Measurements from ENCODE around the gene SLC12A9. TPM values are rescaled to one million over a fixed set of nuclear protein-coding genes. Genes with fewer than 3 reads are reported as not detected.
"Not testable (repeated sequence)": the region's sequence is repeated elsewhere in the genome, so short reads cannot be mapped to it uniquely, and the experiment has no call there.

The SLC12A9 gene
- total RNA-seq, 1 donor from 2014 or later, result 13.8 TPM

- no peak for DNase-seq (ENCODE audit: low read depth)
Measured at GRCh38 chr7:100895956-100896731, 43.6 kb downstream of the SLC12A9 start.

GRCh38 chr7:100896732-100897608 lies 44.5 kb downstream of the SLC12A9 start:
- DNase-seq (ENCODE audit: low read depth), result no peak

GRCh38 chr7:100897772-100898454 lies 45.4 kb downstream of the SLC12A9 start:
- no peak for DNase-seq (ENCODE audit: low read depth)

GRCh38 chr7:100899432-100899831 lies 46.9 kb downstream of the SLC12A9 start:
- no peak for DNase-seq (ENCODE audit: low read depth)

- no peak for DNase-seq (ENCODE audit: low read depth)
Measured at GRCh38 chr7:100900978-100901377, 48.5 kb downstream of the SLC12A9 start.

GRCh38 chr7:100901921-100902332 lies 49.4 kb downstream of the SLC12A9 start:
- no peak for DNase-seq (ENCODE audit: low read depth)

GRCh38 chr7:100902638-100903037 lies 50.1 kb downstream of the SLC12A9 start:
- DNase-seq (ENCODE audit: low read depth), result no peak

- DNase-seq (ENCODE audit: low read depth), result no peak
Measured at GRCh38 chr7:100908512-100908911, 56.0 kb downstream of the SLC12A9 start.

GRCh38 chr7:100910443-100910842 lies 57.9 kb downstream of the SLC12A9 start:
- DNase-seq (ENCODE audit: low read depth), result not testable (repeated sequence)

- no peak for DNase-seq (ENCODE audit: low read depth)
Measured at GRCh38 chr7:100911484-100911883, 59.0 kb downstream of the SLC12A9 start.

- no peak for DNase-seq (ENCODE audit: low read depth)
Measured at GRCh38 chr7:100914208-100914878, 61.8 kb downstream of the SLC12A9 start.

GRCh38 chr7:100914879-100915447 lies 62.5 kb downstream of the SLC12A9 start:
- DNase-seq (ENCODE audit: low read depth), result peak; percentile 57

Other genes starting within 250 kb of the SLC12A9 start
- gene MOSPD3, start 240.2 kb upstream of the SLC12A9 start, total RNA-seq, result 10.2 and 12.9 TPM in 2 replicates
- 0.35 and 1.0 TPM in 2 replicates for gene TFR2, start 211.2 kb upstream of the SLC12A9 start, total RNA-seq
- not detected in 2 replicates for gene ACTL6B, start 196.3 kb upstream of the SLC12A9 start, total RNA-seq
- 120 and 162 TPM in 2 replicates for gene GNB2, start 179.0 kb upstream of the SLC12A9 start, total RNA-seq
- 7.3 and 26.1 TPM in 2 replicates for gene GIGYF1, start 158.5 kb upstream of the SLC12A9 start, total RNA-seq
- gene POP7, start 146.6 kb upstream of the SLC12A9 start, total RNA-seq, result 21.1 and 63.4 TPM in 2 replicates
- not detected in 2 replicates for gene EPO, start 132.2 kb upstream of the SLC12A9 start, total RNA-seq
- not detected in 2 replicates for gene ZAN, start 119.1 kb upstream of the SLC12A9 start, total RNA-seq
- gene EPHB4, start 25.2 kb upstream of the SLC12A9 start, total RNA-seq, result 80.9 and 141 TPM in 2 replicates
- gene TRIP6, start 14.7 kb downstream of the SLC12A9 start, total RNA-seq, result 87.9 and 95.2 TPM in 2 replicates
- 32.8 and 51.7 TPM in 2 replicates for gene SRRT, start 22.4 kb downstream of the SLC12A9 start, total RNA-seq
- gene UFSP1, start 37.0 kb downstream of the SLC12A9 start, total RNA-seq, result 2.1 and 5.2 TPM in 2 replicates
- gene ACHE, start 43.2 kb downstream of the SLC12A9 start, total RNA-seq, result 0.94 and 1.2 TPM in 2 replicates
- gene MUC3A, start 96.8 kb downstream of the SLC12A9 start, total RNA-seq, result 0.75 TPM in 1 of 2 replicates, not detected in the other
- not detected in 2 replicates for gene MUC12, start 116.9 kb downstream of the SLC12A9 start, total RNA-seq
- gene MUC17, start 167.4 kb downstream of the SLC12A9 start, total RNA-seq, result not detected in 2 replicates
- 18.6 and 43.8 TPM in 2 replicates for gene TRIM56, start 232.8 kb downstream of the SLC12A9 start, total RNA-seq

All from renal cortical epithelial cell (primary cell).